ENCODE results near the gene TMBIM1.

Gene TMBIM1

GRCh38 chr2:218327451-218328210 is 35.3 kb upstream of the TMBIM1 start:
- no peaks in the 10 kb centered on the region for H3K27me3 ChIP-seq (ENCODE audit: control insufficient read depth, insufficient read depth, low read length)
- no peaks in the 10 kb centered on the region for H3K9me3 ChIP-seq (ENCODE audit: control insufficient read depth, insufficient read depth, low read length)
- H3K36me3 ChIP-seq (ENCODE audit: control insufficient read depth, insufficient read depth, low read length) = no peaks in the 10 kb centered on the region
- peaks cover 4% of the 10 kb centered on the region for H3K4me1 ChIP-seq (ENCODE audit: control insufficient read depth, insufficient read depth, low read length)
- H3K9ac ChIP-seq (ENCODE audit: low read depth, low read length) = peak overlapping the region; percentile 12
- H3K4me3 ChIP-seq (ENCODE audit: low read depth, low read length) = no peak overlapping the region

- H3K36me3 ChIP-seq (ENCODE audit: control insufficient read depth, insufficient read depth, low read length) = no peaks in the 10 kb centered on the region
- peaks cover 9% of the 10 kb centered on the region for H3K4me1 ChIP-seq (ENCODE audit: control insufficient read depth, insufficient read depth, low read length)
- H3K9ac ChIP-seq (ENCODE audit: low read depth, low read length) = no peak overlapping the region
- H3K27me3 ChIP-seq (ENCODE audit: control insufficient read depth, insufficient read depth, low read length) = no peaks in the 10 kb centered on the region
- no peaks in the 10 kb centered on the region for H3K9me3 ChIP-seq (ENCODE audit: control insufficient read depth, insufficient read depth, low read length)
- no peak overlapping the region for H3K4me3 ChIP-seq (ENCODE audit: low read depth, low read length)
Observed at GRCh38 chr2:218326315-218326714, 34.0 kb upstream of the TMBIM1 start.

GRCh38 chr2:218325566-218326160 is 33.4 kb upstream of the TMBIM1 start:
- H3K9ac ChIP-seq (ENCODE audit: low read depth, low read length) = no peak overlapping the region
- peaks cover 9% of the 10 kb centered on the region for H3K4me1 ChIP-seq (ENCODE audit: control insufficient read depth, insufficient read depth, low read length)
- no peaks in the 10 kb centered on the region for H3K36me3 ChIP-seq (ENCODE audit: control insufficient read depth, insufficient read depth, low read length)
- H3K9me3 ChIP-seq (ENCODE audit: control insufficient read depth, insufficient read depth, low read length) = no peaks in the 10 kb centered on the region
- no peak overlapping the region for H3K4me3 ChIP-seq (ENCODE audit: low read depth, low read length)
- H3K27me3 ChIP-seq (ENCODE audit: control insufficient read depth, insufficient read depth, low read length) = no peaks in the 10 kb centered on the region

GRCh38 chr2:218323526-218324472 is 31.5 kb upstream of the TMBIM1 start:
- peak overlapping the region; percentile 74 for H3K9ac ChIP-seq (ENCODE audit: low read depth, low read length)
- no peaks in the 10 kb centered on the region for H3K27me3 ChIP-seq (ENCODE audit: control insufficient read depth, insufficient read depth, low read length)
- H3K36me3 ChIP-seq (ENCODE audit: control insufficient read depth, insufficient read depth, low read length) = no peaks in the 10 kb centered on the region
- peaks cover 9% of the 10 kb centered on the region for H3K4me1 ChIP-seq (ENCODE audit: control insufficient read depth, insufficient read depth, low read length)
- H3K9me3 ChIP-seq (ENCODE audit: control insufficient read depth, insufficient read depth, low read length) = no peaks in the 10 kb centered on the region
- H3K4me3 ChIP-seq (ENCODE audit: low read depth, low read length) = peak overlapping the region; percentile 73

- peaks cover 9% of the 10 kb centered on the region for H3K4me1 ChIP-seq (ENCODE audit: control insufficient read depth, insufficient read depth, low read length)
- no peaks in the 10 kb centered on the region for H3K36me3 ChIP-seq (ENCODE audit: control insufficient read depth, insufficient read depth, low read length)
- H3K9me3 ChIP-seq (ENCODE audit: control insufficient read depth, insufficient read depth, low read length) = no peaks in the 10 kb centered on the region
- H3K4me3 ChIP-seq (ENCODE audit: low read depth, low read length) = peak overlapping the region; percentile 73
- H3K27me3 ChIP-seq (ENCODE audit: control insufficient read depth, insufficient read depth, low read length) = no peaks in the 10 kb centered on the region
- H3K9ac ChIP-seq (ENCODE audit: low read depth, low read length) = no peak overlapping the region
Observed at GRCh38 chr2:218322768-218323525, 30.6 kb upstream of the TMBIM1 start.

GRCh38 chr2:218320704-218321336 is 28.5 kb upstream of the TMBIM1 start:
- Histone ChIP-seq H3K4me3 (ENCODE audit: low read depth, low read length) (no peak overlapping the region), H3K9me3 (ENCODE audit: control insufficient read depth, insufficient read depth, low read length) (no peaks in the 10 kb centered on the region), H3K9ac (ENCODE audit: low read depth, low read length) (no peak overlapping the region), H3K27me3 (ENCODE audit: control insufficient read depth, insufficient read depth, low read length) (no peaks in the 10 kb centered on the region), H3K36me3 (ENCODE audit: control insufficient read depth, insufficient read depth, low read length) (no peaks in the 10 kb centered on the region), H3K4me1 (ENCODE audit: control insufficient read depth, insufficient read depth, low read length) (peaks cover 9% of the 10 kb centered on the region)

GRCh38 chr2:218319813-218320365 is 27.6 kb upstream of the TMBIM1 start:
- H3K4me1 ChIP-seq (ENCODE audit: control insufficient read depth, insufficient read depth, low read length) = peaks cover 9% of the 10 kb centered on the region
- H3K4me3 ChIP-seq (ENCODE audit: low read depth, low read length) = no peak overlapping the region
- no peak overlapping the region for H3K9ac ChIP-seq (ENCODE audit: low read depth, low read length)
- no peaks in the 10 kb centered on the region for H3K27me3 ChIP-seq (ENCODE audit: control insufficient read depth, insufficient read depth, low read length)
- no peaks in the 10 kb centered on the region for H3K9me3 ChIP-seq (ENCODE audit: control insufficient read depth, insufficient read depth, low read length)
- no peaks in the 10 kb centered on the region for H3K36me3 ChIP-seq (ENCODE audit: control insufficient read depth, insufficient read depth, low read length)

- peaks cover 5% of the 10 kb centered on the region for H3K4me1 ChIP-seq (ENCODE audit: control insufficient read depth, insufficient read depth, low read length)
- no peak overlapping the region for H3K9ac ChIP-seq (ENCODE audit: low read depth, low read length)
- no peaks in the 10 kb centered on the region for H3K36me3 ChIP-seq (ENCODE audit: control insufficient read depth, insufficient read depth, low read length)
- no peaks in the 10 kb centered on the region for H3K9me3 ChIP-seq (ENCODE audit: control insufficient read depth, insufficient read depth, low read length)
- H3K4me3 ChIP-seq (ENCODE audit: low read depth, low read length) = no peak overlapping the region
- H3K27me3 ChIP-seq (ENCODE audit: control insufficient read depth, insufficient read depth, low read length) = no peaks in the 10 kb centered on the region
Observed at GRCh38 chr2:218318241-218318640, 25.9 kb upstream of the TMBIM1 start.

GRCh38 chr2:218317835-218318234 is 25.5 kb upstream of the TMBIM1 start:
- no peak overlapping the region for H3K9ac ChIP-seq (ENCODE audit: low read depth, low read length)
- no peaks in the 10 kb centered on the region for H3K27me3 ChIP-seq (ENCODE audit: control insufficient read depth, insufficient read depth, low read length)
- H3K4me1 ChIP-seq (ENCODE audit: control insufficient read depth, insufficient read depth, low read length) = peaks cover 5% of the 10 kb centered on the region
- H3K4me3 ChIP-seq (ENCODE audit: low read depth, low read length) = no peak overlapping the region
- no peaks in the 10 kb centered on the region for H3K9me3 ChIP-seq (ENCODE audit: control insufficient read depth, insufficient read depth, low read length)
- H3K36me3 ChIP-seq (ENCODE audit: control insufficient read depth, insufficient read depth, low read length) = no peaks in the 10 kb centered on the region

- no peak overlapping the region for H3K9ac ChIP-seq (ENCODE audit: low read depth, low read length)
- no peak overlapping the region for H3K4me3 ChIP-seq (ENCODE audit: low read depth, low read length)
- peaks cover 2% of the 10 kb centered on the region for H3K4me1 ChIP-seq (ENCODE audit: control insufficient read depth, insufficient read depth, low read length)
- no peaks in the 10 kb centered on the region for H3K27me3 ChIP-seq (ENCODE audit: control insufficient read depth, insufficient read depth, low read length)
- no peaks in the 10 kb centered on the region for H3K9me3 ChIP-seq (ENCODE audit: control insufficient read depth, insufficient read depth, low read length)
- no peaks in the 10 kb centered on the region for H3K36me3 ChIP-seq (ENCODE audit: control insufficient read depth, insufficient read depth, low read length)
Observed at GRCh38 chr2:218317303-218317630, 25.0 kb upstream of the TMBIM1 start.

GRCh38 chr2:218315397-218315796 is 23.1 kb upstream of the TMBIM1 start:
- Histone ChIP-seq H3K27me3 (ENCODE audit: control insufficient read depth, insufficient read depth, low read length) (no peaks in the 10 kb centered on the region), H3K4me1 (ENCODE audit: control insufficient read depth, insufficient read depth, low read length) (no peaks in the 10 kb centered on the region), H3K4me3 (ENCODE audit: low read depth, low read length) (no peak overlapping the region), H3K36me3 (ENCODE audit: control insufficient read depth, insufficient read depth, low read length) (no peaks in the 10 kb centered on the region), H3K9ac (ENCODE audit: low read depth, low read length) (no peak overlapping the region), H3K9me3 (ENCODE audit: control insufficient read depth, insufficient read depth, low read length) (no peaks in the 10 kb centered on the region)
